Stimulated activated naive CD4-positive, alpha-beta T cell treated with Interleukin-2 at 50 U/mL for 16 hours (primary cell): Measurements from ENCODE around the gene KIAA0408.
"Not testable (repeated sequence)": the region's sequence is repeated elsewhere in the genome, so short reads cannot be mapped to it uniquely, and the experiment has no call there.

ENCODE experiments used
- DNase-seq: peaks from one replicate; lab custom pipeline; 2025; lab: John Stamatoyannopoulos, UW

The KIAA0408 gene

DNA sequence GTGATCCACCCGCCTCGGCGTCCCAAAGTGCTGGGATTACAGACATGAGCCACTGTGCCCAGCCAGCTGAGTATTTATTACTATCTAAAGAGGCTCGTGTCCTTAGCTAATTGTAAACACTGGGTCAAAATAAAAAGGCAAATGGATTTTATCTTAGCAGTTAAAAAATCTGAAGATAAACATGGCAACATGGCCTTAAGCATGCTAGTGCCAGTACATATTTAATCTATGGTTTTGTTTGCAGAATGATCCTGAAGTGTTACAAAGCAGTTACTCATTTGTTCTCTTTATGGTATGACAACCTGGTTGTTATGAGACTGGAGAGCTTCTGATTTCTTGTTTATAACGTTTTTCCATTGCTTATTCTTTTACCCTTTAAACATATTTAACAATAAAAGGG lies 3.9 kb upstream of the KIAA0408 start:
- no peak for DNase-seq

- DNase-seq = no peak
These were observed 3.2 kb upstream of the KIAA0408 start for GRCh38 chr6:127462376-127462775.

DNA sequence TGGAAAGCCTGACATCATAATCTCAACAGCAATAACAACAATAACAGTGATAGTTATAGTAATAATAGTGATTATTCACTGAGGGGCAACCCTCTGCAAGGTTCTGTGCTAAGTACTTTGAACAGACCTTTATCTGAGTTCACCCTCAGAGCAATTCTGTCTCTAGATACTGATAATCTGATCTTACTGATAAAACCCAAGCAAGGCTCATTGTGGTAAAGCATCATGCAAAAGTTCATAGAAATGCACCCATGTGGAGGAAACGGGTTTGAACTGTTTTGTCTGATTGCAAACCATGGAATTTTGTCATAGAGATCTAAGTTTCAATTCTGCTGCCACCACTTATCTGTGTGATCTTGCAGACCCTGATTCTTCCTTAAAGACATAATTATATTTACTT lies 1.3 kb upstream of the KIAA0408 start:
- DNase-seq = no peak

DNA sequence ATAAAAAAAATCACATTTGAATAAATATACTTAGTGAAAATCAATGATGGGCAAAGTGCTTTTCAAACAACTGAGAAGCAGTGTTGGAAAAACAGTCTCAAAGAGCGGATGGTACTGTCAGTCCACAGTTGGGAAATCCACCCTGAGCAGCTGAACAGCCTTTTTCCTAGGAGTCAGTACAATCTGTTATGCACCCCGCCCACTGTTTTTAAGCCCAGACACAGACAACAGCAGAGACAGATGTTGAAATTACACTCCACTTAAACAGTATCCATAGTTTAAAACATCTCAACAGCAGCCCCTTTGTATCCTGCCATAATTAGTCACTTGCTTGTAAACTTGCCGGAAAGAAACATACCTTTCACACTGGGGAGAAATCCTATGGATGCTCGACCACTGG lies 372 bp downstream of the KIAA0408 start:
- no peak for DNase-seq

DNA sequence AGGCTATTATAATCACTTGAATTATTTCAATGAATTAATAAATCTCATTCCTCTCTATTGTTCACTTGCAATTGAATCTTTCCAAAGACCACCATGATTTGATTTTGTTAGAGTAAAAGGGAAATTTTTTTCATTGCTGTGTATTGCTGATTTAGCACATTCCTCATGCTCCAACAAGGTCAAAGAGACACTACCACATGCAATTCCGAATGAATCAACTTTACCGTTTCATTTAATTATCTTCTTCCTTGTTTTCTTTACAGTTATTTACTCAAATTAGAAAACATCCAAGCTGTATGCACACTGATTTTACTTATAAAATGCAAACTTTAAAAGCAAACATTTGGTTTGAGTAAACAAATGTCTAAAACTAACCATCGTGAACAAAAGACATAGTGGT lies 967 bp downstream of the KIAA0408 start:
- no peak for DNase-seq

GRCh38 chr6:127457456-127458064 lies 1.6 kb downstream of the KIAA0408 start:
- DNase-seq = no peak

DNA sequence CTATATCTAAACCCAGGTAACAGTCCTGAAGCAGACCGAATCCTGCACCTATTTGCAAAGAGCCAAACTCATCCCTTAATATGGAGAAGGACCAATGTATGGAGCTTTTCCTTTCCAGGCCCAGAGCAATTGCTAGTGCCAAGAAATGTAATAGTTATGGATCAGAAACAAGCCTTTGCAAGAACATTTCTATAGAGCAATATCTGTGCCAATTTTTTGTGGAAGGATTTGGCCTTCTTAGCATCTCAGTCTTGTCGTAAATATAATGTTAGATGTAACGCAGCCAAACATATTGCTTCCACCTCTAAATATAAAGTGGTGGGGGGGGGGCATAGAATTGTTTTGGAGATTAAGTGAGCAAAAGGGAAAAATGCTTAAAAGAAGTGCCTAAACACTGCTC lies 2.7 kb downstream of the KIAA0408 start:
- DNase-seq = no peak

GRCh38 chr6:127453845-127454619 lies 5.2 kb downstream of the KIAA0408 start:
- no peak for DNase-seq

DNA sequence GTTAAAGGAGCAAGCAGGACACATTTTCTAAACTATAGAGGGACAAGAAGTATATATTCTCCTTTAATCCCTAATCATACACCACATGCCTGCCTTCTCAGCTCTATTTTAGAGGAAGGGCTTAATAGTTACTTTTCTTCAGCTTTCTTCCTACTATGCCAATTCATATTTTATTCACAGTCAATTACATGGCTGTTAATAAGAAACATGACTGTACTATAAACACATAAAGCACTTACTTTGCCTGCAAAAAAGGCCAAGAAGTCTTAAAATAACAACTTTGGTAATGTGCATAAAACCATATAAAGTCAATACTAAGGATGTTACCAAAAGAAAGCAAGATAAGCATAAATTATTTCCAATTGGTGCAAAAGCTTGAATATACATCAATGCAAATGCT lies 6.4 kb downstream of the KIAA0408 start:
- no peak for DNase-seq

DNA sequence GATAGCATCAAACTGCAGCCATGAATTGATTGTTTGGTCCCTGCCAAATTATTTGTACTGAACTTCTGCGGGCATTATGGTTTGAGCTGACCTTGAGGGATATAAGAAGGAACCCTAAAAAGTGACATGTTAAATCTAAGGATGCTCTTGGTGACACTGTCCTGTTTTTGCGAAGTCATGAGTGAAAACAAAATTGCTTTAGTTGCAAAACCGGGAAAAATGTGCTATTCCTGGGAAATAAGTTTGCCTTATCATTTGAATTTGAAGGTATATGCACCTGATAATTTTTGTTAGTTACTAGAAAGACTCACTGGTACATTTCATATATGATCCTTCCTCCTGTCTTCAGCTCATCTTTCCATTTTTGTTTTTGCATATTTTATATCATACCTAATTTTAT lies 7.8 kb downstream of the KIAA0408 start:
- no peak for DNase-seq

DNA sequence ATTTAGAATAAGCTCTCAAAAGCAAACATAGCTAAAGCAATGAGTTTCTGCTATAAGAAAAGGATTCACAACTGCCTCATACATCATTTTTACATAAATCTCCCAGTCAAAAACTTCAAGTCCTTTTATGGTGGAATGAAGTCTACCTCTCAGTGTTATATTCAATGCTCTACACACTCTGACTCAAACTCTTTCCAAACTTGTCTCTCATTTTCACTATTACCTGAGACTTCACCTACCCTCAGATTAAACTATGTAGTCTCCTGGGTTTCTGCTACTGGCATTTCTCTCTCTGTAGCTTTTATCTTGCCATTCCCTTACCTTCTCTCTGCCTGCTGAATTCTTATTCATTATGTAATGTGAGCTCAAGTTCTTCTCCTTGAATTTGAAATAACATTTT lies 11.4 kb downstream of the KIAA0408 start:
- no peak for DNase-seq

GRCh38 chr6:127446356-127446755 lies 12.8 kb downstream of the KIAA0408 start:
- no peak for DNase-seq

- no peak for DNase-seq
These were observed 17.3 kb downstream of the KIAA0408 start for GRCh38 chr6:127441881-127442280.

DNA sequence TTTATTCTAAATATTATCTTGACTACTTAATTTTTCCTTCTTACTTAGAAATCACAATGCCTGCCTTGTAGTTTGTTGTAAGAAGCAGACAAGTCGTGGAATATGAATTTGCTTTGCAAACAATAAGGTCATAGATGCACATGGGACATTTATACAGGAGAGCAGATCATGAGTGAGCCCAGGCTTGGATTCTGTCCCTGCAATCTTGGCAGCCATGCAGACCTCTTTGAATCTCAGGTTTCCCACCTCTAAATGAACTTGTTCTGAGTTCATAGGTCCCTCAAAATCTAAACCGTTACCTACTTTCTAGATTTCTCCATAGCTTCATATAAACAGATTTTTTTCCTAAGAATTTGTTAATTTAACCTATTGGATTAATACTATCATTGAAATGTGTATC lies 19.5 kb downstream of the KIAA0408 start:
- DNase-seq = no peak

- no peak for DNase-seq
These were observed 22.5 kb downstream of the KIAA0408 start for GRCh38 chr6:127436578-127437110.

DNA sequence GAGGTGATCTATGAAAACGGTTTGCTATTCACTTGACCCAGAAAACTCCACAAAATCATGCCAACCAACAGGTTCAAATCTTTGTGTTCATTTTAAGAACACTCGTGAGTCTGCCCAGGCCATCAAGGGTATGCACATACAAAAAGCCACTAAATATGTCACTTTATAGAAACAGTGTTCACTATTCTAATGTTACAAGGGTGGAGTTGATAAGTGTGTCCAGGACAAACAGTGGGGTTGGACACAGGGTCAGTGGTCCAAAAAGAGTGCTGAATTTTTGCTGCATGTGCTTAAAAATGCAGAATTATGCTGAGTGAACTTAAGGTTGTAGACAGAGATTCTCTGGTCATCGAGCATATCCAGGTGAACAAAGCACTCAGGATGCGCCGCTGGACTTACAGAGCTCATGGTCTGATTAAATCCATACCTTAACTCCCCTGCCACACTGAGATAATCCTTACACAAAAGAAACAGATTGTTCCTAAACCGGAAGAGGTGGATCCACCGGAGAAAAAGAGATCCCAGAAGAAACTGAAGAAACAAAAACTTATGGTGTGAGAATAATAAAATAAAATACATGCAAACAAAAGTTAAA lies 23.5 kb downstream of the KIAA0408 start:
- DNase-seq = no peak

- DNase-seq = no peak
These were observed 24.5 kb downstream of the KIAA0408 start for GRCh38 chr6:127434651-127435050.

GRCh38 chr6:127428562-127428961 lies 30.6 kb downstream of the KIAA0408 start:
- DNase-seq = not testable (repeated sequence)

- no peak for DNase-seq
These were observed 35.3 kb downstream of the KIAA0408 start for GRCh38 chr6:127423921-127424320.

- not testable (repeated sequence) for DNase-seq
These were observed 38.0 kb downstream of the KIAA0408 start for GRCh38 chr6:127421164-127421563.

GRCh38 chr6:127420556-127420955 lies 38.6 kb downstream of the KIAA0408 start:
- peak; percentile 73 for DNase-seq

DNA sequence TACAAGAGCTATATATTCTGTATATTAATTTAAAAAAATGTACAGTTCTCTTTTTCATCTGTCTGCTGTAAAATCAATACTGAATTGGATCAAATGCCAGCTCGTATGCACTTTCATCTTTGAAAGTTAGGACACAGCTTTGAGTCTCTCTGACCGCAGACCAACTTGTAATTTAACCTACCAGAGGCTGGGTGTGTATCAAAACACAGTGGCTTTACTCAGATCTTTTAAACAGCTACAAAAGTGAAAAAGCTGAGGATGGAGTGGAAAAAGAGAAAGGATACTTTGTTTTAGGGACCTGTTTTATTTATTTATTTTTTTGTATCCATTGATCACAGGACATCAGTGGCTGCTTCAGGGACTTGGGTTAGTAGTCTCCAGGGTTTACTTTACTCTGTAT lies 44.1 kb downstream of the KIAA0408 start:
- DNase-seq = no peak

GRCh38 chr6:127413123-127413522 lies 46.1 kb downstream of the KIAA0408 start:
- not testable (repeated sequence) for DNase-seq
